ENCODE results near the gene STK10. TPM values are rescaled to one million over a fixed set of nuclear protein-coding genes. Genes with fewer than 3 reads are reported as not detected.

Gene STK10
- total RNA-seq, 4 donors from 2014 or later = 32.6 to 61.6 (median 43.1) TPM

DNA sequence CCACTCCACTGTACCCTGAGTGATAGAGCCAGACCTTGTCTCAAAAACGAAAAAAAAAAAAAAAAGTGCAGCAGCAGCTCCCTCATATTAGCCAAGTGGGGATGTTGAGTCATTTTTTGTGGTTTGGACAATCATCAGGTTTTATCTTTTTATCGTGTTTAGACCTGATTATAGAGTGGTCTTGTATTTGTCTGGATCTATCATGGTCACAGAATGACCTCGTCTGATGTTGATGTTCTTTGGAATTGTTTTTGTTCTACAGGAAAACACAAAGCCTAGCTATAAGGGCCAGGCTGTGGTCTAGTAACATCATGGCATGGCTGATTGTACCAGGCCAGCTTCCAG lies 179.9 kb downstream of the STK10 start:
- TF ChIP-seq, protein P1, sequence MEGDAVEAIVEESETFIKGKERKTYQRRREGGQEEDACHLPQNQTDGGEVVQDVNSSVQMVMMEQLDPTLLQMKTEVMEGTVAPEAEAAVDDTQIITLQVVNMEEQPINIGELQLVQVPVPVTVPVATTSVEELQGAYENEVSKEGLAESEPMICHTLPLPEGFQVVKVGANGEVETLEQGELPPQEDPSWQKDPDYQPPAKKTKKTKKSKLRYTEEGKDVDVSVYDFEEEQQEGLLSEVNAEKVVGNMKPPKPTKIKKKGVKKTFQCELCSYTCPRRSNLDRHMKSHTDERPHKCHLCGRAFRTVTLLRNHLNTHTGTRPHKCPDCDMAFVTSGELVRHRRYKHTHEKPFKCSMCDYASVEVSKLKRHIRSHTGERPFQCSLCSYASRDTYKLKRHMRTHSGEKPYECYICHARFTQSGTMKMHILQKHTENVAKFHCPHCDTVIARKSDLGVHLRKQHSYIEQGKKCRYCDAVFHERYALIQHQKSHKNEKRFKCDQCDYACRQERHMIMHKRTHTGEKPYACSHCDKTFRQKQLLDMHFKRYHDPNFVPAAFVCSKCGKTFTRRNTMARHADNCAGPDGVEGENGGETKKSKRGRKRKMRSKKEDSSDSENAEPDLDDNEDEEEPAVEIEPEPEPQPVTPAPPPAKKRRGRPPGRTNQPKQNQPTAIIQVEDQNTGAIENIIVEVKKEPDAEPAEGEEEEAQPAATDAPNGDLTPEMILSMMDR (IDR thresholded peaks at IDR 0.05; ENCODE audit: low read depth) = no peak

DNA sequence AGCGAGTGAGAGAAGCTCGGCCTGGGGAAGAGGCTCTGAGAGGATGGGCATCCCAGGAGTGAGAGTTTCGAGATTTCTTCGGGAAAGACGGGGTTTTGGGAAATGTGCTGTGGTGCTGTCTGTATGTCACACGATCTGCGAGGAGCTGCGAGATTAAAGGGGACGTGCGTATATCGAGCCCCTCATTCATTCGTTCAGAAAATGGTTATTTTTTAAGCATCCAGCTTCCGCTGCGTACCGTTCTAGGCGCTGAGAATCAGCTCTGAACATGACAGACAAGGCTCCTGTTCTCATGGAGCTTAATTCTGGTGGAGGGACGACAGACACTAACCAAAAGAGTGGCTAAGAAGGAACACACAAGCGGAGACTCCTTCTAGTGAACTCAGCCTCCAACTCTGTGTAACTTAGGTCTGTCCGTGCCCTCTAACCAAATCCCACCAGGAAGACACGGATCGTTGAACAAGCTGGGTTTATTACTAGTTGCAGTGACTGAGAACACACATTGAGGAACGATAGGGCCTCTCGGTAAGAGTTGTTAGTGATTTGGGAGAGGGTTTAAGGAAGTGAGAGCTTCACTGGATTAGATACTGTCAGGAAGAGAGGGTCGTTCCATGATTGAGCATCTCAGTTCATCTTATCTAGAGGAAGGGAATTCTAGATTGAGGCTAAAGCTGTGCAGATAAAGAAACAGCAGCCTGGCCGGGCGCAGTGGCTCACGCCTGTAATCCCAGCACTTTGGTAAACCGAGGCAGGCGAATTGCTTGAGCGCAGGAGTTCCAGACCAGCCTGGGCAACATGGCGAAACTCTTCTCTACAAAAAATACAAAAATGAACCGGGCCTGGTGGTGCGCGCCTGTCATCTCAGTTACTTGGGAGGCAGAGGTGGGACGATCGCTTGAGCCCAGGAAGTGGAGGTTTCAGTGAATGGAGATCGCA lies 180.6 kb downstream of the STK10 start:
- TF ChIP-seq, protein P1 (IDR thresholded peaks at IDR 0.05; ENCODE audit: low read depth) = no peak

DNA sequence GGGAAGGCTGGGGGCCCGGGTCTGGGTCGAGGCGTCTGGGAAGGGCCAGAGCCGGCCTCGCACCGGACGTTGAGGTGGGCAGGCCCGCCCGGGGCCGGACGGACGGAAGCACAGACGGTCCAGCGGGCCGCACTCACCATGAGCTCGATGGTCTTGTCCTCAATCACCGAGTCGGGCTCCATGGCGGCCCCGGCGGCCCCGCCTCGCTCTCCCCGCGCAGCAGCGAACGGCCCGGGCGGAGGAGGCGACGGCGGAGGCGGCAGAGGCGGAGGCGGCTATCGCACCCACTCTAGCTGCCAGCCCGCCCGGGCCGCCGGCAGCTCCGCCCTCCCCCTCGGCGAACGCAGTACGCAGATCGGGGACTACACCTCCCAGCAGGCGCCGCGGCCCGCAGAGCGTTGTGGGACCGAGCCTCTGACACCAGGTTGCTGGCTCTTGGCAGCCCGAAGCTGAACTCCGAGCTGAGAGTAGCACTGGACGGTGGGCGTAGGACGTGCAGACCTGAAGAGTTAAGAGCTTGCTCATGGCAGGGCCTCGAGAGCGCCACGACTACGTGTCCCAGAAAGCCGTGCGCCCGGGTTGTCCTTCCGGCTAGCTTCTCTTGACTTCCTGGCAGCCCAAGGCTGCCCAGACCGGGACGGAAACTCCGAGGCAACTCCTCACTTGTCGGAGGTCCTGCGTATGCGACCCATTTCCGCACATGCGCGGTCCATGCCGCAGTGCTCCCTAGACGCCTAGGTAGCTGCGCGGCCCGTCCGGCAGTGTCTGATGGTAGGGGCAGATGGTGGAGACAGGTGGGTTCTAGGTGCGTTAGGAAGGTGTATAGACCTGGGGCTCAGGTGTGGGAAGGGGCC lies 181.5 kb downstream of the STK10 start, which contains the start of gene FBXW11:
Gene FBXW11 (minus strand): TSS at position 318 of the 854 bp plus-strand sequence. CDS start 136 bp downstream, at position 182.
- TF ChIP-seq, protein P1 (IDR thresholded peaks at IDR 0.05; ENCODE audit: low read depth) = no peak

DNA sequence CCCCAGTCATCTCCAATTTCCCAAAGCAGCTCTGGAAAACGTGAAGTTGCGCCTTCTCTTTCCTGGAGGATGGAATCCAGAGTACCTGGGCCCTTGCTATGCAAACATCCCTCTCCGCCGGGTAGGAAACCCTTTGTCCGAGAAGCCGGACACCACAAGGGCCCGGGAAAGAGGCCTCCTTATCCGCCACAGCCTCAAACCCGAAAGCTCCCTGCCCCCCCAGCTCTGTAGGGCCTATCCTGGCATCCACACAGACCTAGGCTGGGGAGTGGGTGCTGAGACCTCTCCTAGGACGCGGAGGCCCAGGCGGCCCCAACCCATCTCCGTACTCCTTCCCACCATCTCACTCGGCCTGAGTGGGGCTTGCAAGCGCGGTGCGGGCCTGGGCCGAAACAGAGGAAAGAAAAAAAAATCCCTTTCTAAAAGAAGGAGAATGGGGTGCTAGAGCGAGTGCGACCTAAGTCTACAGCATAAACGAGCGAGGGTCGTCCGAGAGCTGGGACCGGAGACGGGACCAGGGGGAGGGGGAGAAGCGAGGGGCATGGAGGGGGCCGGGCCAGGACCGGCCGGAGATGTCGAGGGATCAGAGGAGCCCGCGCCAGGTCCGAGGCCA lies 182.2 kb downstream of the STK10 start:
- TF ChIP-seq, protein P1 (IDR thresholded peaks at IDR 0.05; ENCODE audit: low read depth) = no peak

DNA sequence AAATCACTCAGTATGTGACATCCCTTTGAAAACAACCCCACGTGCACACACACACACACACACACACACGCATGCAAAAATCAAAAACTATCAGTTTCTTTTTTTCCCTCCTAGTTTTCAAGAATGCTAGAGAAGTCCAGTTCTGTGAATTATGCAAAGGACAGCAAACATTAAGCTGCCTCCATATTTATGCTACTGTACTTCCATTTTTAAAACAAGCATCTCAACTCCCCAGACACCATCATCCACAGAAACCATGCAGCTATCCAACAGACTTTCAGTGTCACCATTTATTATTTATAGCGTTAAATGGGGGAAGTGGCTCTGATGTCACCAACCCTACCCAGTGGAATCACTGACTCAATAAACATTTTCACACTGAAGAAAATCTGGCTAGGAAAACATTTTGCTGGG lies 183.2 kb downstream of the STK10 start:
- TF ChIP-seq, protein P1 (IDR thresholded peaks at IDR 0.05; ENCODE audit: low read depth) = no peak

DNA sequence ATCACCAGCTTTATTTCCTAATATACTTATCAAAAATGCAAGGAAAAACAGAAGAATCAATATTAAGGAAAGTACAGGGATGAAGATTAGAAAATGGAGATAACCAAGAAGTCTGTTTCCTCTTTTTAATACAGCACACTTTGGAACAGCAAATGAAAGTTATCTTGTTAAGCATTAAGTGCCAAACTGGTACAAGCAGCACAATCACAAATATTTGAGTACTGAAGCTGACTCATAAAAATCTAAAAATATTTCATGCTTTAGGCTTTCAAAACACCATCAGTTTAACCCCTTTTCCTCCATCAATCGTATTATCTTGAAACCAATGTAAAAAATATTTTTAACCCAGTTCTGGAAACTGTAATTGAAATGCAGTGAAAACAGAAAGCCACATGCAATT lies 184.3 kb downstream of the STK10 start:
- TF ChIP-seq, protein P1 (IDR thresholded peaks at IDR 0.05; ENCODE audit: low read depth) = no peak
